ENCODE measurements around the gene PLCB2. TPM values are rescaled to one million over a fixed set of nuclear protein-coding genes. Genes with fewer than 3 reads are reported as not detected.

PLCB2 gene
- total RNA-seq (2022): 0.15 and 0.84 TPM in 2 replicates
- Bru-seq, nascent RNA: percentile 14 among the genes with signal in this experiment
- BruChase-seq, experiment 1, labeled RNA remaining after a 6-hour chase: percentile 5 among the genes with signal in this experiment
- percentile 8 among the genes with signal in this experiment for BruChase-seq, experiment 2, labeled RNA remaining after a 2-hour chase
- long read RNA-seq, partial matches to known transcripts: 0 of 1 reads
- long read RNA-seq, other reads (novel, unspliced or antisense): 1 of 1 reads

GRCh38 chr15:40307421-40308211 is at the start of gene PLCB2:
Gene PLCB2, minus strand, starts transcription at chr15:40307935. Its CDS starts 263 bp downstream, at chr15:40307672.
- no TSS peak for BruUV-seq (replicated peaks)
- no peak for DNase-seq (ENCODE audit: unreplicated experiment)
- Mint-ChIP-seq H3K9me3 (ENCODE audit: unreplicated experiment) (no peaks in the 10 kb centered on the region), H3K4me3 (ENCODE audit: unreplicated experiment) (no peak within 1 kb of the TSS), H3K27me3 (ENCODE audit: insufficient read depth, unreplicated experiment) (peaks cover 13% of the 10 kb centered on the region), H3K27ac (ENCODE audit: low read depth, unreplicated experiment) (no peak within 1 kb of the TSS), H3K4me1 (ENCODE audit: insufficient read depth, unreplicated experiment) (no peaks in the 10 kb centered on the region), H3K36me3 (ENCODE audit: insufficient read depth, unreplicated experiment) (no peaks in the 10 kb centered on the region)
- POLR2A ChIA-PET: interaction anchor here (0.9 kb wide), 1 partner anchor 48 kb away, joined by 3 read pairs; no protein-coding TSS in a partner anchor
- intact Hi-C loops (cut with micrococcal nuclease): no loop called here
- no peak for TF ChIP-seq CTCF (IDR thresholded peaks at IDR 0.05; ENCODE audit: unreplicated experiment)
- CTCF ChIA-PET: interaction anchor here (1.4 to 13.6 kb wide), 3 partner anchors 12 to 31 kb away, joined by 9 to 137 read pairs (median 28); no protein-coding TSS in a partner anchor

DNA sequence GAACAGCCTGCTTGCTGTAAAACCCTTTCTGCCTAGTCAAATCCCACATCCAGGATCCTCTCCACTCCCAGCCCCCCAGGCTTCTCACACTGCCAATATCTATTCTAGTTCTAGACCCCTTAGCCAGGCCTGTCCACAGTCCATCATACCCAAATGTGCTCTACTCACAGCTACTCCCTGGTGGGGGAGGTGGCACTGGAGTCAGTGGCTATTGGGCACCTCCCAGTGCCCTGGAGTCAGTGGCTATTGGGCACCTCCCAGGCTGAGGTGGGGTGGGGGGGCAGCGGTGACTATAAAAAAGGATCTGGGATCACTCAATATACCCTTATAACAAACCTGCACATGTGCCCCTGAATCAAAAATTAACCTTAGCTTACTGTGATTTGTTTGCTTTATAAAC is 49.5 kb upstream of the PLCB2 start:
- intact Hi-C loops (cut with micrococcal nuclease): no loop called here
- TF ChIP-seq CTCF (IDR thresholded peaks at IDR 0.05; ENCODE audit: unreplicated experiment): no peak
- no TSS peak for BruUV-seq (replicated peaks)
- ChIA-PET CTCF (interaction anchor here (0.5 to 6.8 kb wide), 9 partner anchors 11 to 93 kb away, joined by 3 to 38 read pairs (median 5); no protein-coding TSS in a partner anchor), POLR2A (no interaction called here)
- Mint-ChIP-seq H3K27ac (ENCODE audit: low read depth, unreplicated experiment) (no peak overlapping the region), H3K36me3 (ENCODE audit: insufficient read depth, unreplicated experiment) (peaks cover 6% of the 10 kb centered on the region), H3K4me3 (ENCODE audit: unreplicated experiment) (no peak overlapping the region), H3K9me3 (ENCODE audit: unreplicated experiment) (no peaks in the 10 kb centered on the region), H3K4me1 (ENCODE audit: insufficient read depth, unreplicated experiment) (no peaks in the 10 kb centered on the region), H3K27me3 (ENCODE audit: insufficient read depth, unreplicated experiment) (no peaks in the 10 kb centered on the region)
- DNase-seq (ENCODE audit: unreplicated experiment): no peak

GRCh38 chr15:40355976-40356585 is 48.3 kb upstream of the PLCB2 start:
- intact Hi-C loops (cut with micrococcal nuclease): no loop called here
- Mint-ChIP-seq H3K27me3 (ENCODE audit: insufficient read depth, unreplicated experiment) (no peaks in the 10 kb centered on the region), H3K27ac (ENCODE audit: low read depth, unreplicated experiment) (no peak overlapping the region), H3K9me3 (ENCODE audit: unreplicated experiment) (no peaks in the 10 kb centered on the region), H3K4me1 (ENCODE audit: insufficient read depth, unreplicated experiment) (no peaks in the 10 kb centered on the region), H3K36me3 (ENCODE audit: insufficient read depth, unreplicated experiment) (peaks cover 6% of the 10 kb centered on the region), H3K4me3 (ENCODE audit: unreplicated experiment) (no peak overlapping the region)
- ChIA-PET POLR2A (interaction anchor here (0.6 to 1.7 kb wide), 5 partner anchors 12 to 170 kb away, joined by 3 to 5 read pairs (median 3); partner anchors contain the start of genes CCDC9B and PLCB2), CTCF (interaction anchor here (0.6 to 6.8 kb wide), 7 partner anchors 12 to 66 kb away, joined by 3 to 38 read pairs (median 5); no protein-coding TSS in a partner anchor)
- no TSS peak for BruUV-seq (replicated peaks)
- no peak for TF ChIP-seq CTCF (IDR thresholded peaks at IDR 0.05; ENCODE audit: unreplicated experiment)
- no peak for DNase-seq (ENCODE audit: unreplicated experiment)

Measured in MCF 10A (cell line).